Loucy (cell line): ENCODE results near the gene SGMS2.
"Not testable (repeated sequence)": the region's sequence is repeated elsewhere in the genome, so short reads cannot be mapped to it uniquely, and the experiment has no call there.

Experiments
- H2AFZ ChIP-seq: fragments of 200-600 bp; sonication (generic); 2 replicates; pipeline ENCODE4 v1.6.0; 2016; ENCODE audit warnings: antibody characterized with exemption, mild to moderate bottlenecking, low read length, moderate library complexity
- H3F3A ChIP-seq: fragments of 200-600 bp; 2 replicates; pipeline ENCODE4 v1.6.0; 2016; ENCODE audit warnings: antibody characterized with exemption, low read depth, mild to moderate bottlenecking
- H3K27me3 ChIP-seq: fragments of 200-600 bp; sonication (generic); 2 replicates; pipeline ENCODE4 v1.6.1; 2014; ENCODE audit warnings: low read length, mild to moderate bottlenecking; ENCODE audit not compliant: insufficient read depth, poor library complexity, severe bottlenecking
- H3K36me3 ChIP-seq: fragments of 200-600 bp; sonication (generic); 2 replicates; pipeline ENCODE4 v1.6.1; 2016; ENCODE audit warnings: low read length; ENCODE audit not compliant: insufficient read depth
- H3K4me1 ChIP-seq: fragments of 200-600 bp; sonication (generic); 2 replicates; pipeline ENCODE4 v1.5.1; 2014; ENCODE audit warnings: low read length, mild to moderate bottlenecking; ENCODE audit not compliant: insufficient read depth, poor library complexity, severe bottlenecking
- H3K4me2 ChIP-seq: fragments of 200-600 bp; sonication (generic); 2 replicates; pipeline ENCODE4 v1.6.0; 2014; ENCODE audit warnings: antibody characterized with exemption, low read length, low read depth, mild to moderate bottlenecking; ENCODE audit not compliant: poor library complexity, severe bottlenecking
- H3K4me3 ChIP-seq: fragments of 200-600 bp; sonication (generic); 2 replicates; pipeline ENCODE4 v1.5.1; 2014; ENCODE audit warnings: low read length, mild to moderate bottlenecking, mixed read lengths; ENCODE audit not compliant: poor library complexity, severe bottlenecking
- H3K79me2 ChIP-seq: fragments of 200-600 bp; sonication (generic); 2 replicates; pipeline ENCODE4 v1.6.1; 2014; ENCODE audit warnings: low read length; ENCODE audit not compliant: insufficient read depth
- H3K9ac ChIP-seq: fragments of 200-600 bp; sonication (generic); 2 replicates; pipeline ENCODE4 v1.6.0; 2014; ENCODE audit warnings: mild to moderate bottlenecking, low read depth, low read length, moderate library complexity; ENCODE audit not compliant: poor library complexity, severe bottlenecking
- H3K9me2 ChIP-seq: fragments of 200-600 bp; sonication (generic); replicated peaks from 2 replicates; pipeline ENCODE4 v1.6.1; 2016; ENCODE audit warnings: low read depth, low read length, mixed read lengths
- H3K9me3 ChIP-seq: fragments of 200-600 bp; sonication (generic); 2 replicates; pipeline ENCODE4 v1.6.1; 2014; ENCODE audit warnings: mild to moderate bottlenecking, antibody characterized with exemption, low read length, low read depth; ENCODE audit not compliant: insufficient read depth
- H4K20me1 ChIP-seq: fragments of 200-600 bp; sonication (generic); 2 replicates; pipeline ENCODE4 v1.6.0; 2014; ENCODE audit warnings: antibody characterized with exemption, low read length, mild to moderate bottlenecking; ENCODE audit not compliant: insufficient read depth, poor library complexity, severe bottlenecking
- CTCF ChIP-seq: fragments of 200-600 bp; sonication (generic); conservative IDR thresholded peaks from 2 replicates; pipeline ENCODE4 v1.5.1; 2014; ENCODE audit warnings: mild to moderate bottlenecking, antibody characterized with exemption, low read length
- EZH2phosphoT487 ChIP-seq: fragments of 200-600 bp; IDR thresholded peaks from 2 replicates; pipeline ENCODE4 v1.6.1; 2018; ENCODE audit warnings: antibody characterized with exemption, mild to moderate bottlenecking, moderate library complexity, borderline replicate concordance

SGMS2 gene

GRCh38 chr4:107900508-107900907, 75.8 kb downstream of the SGMS2 start:
- Histone ChIP-seq H3K9ac (no peak overlapping the region), H3K4me2 (no peak overlapping the region), H3K4me3 (no peak overlapping the region), H3F3A (no peaks in the 10 kb centered on the region), H3K4me1 (no peaks in the 10 kb centered on the region), H3K9me3 (no peaks in the 10 kb centered on the region), H3K36me3 (no peaks in the 10 kb centered on the region), H3K9me2 (no peaks in the 10 kb centered on the region), H4K20me1 (no peaks in the 10 kb centered on the region), H3K79me2 (no peaks in the 10 kb centered on the region), H2AFZ (no peak overlapping the region), H3K27me3 (no peaks in the 10 kb centered on the region)
- TF ChIP-seq CTCF (no peak), EZH2phosphoT487 (no peak)

GRCh38 chr4:107901213-107901934, 76.6 kb downstream of the SGMS2 start:
- H4K20me1 ChIP-seq: no peaks in the 10 kb centered on the region
- H3K27me3 ChIP-seq: no peaks in the 10 kb centered on the region
- no peak overlapping the region for H3K9ac ChIP-seq
- no peaks in the 10 kb centered on the region for H3K4me1 ChIP-seq
- no peaks in the 10 kb centered on the region for H3F3A ChIP-seq
- H3K9me2 ChIP-seq: no peaks in the 10 kb centered on the region
- TF ChIP-seq EZH2phosphoT487 (no peak), CTCF (no peak)
- no peak overlapping the region for H3K4me3 ChIP-seq
- H2AFZ ChIP-seq: no peak overlapping the region
- H3K36me3 ChIP-seq: no peaks in the 10 kb centered on the region
- no peak overlapping the region for H3K4me2 ChIP-seq
- H3K79me2 ChIP-seq: no peaks in the 10 kb centered on the region
- H3K9me3 ChIP-seq: no peaks in the 10 kb centered on the region

GRCh38 chr4:107902715-107903114, 78.0 kb downstream of the SGMS2 start:
- TF ChIP-seq EZH2phosphoT487 (no peak), CTCF (no peak)

GRCh38 chr4:107905082-107905481, 80.3 kb downstream of the SGMS2 start:
- H4K20me1 ChIP-seq, H3K36me3 ChIP-seq, H3K79me2 ChIP-seq, H3K27me3 ChIP-seq, H3F3A ChIP-seq, H2AFZ ChIP-seq, H3K4me1 ChIP-seq, H3K9ac ChIP-seq, H3K4me2 ChIP-seq, H3K9me2 ChIP-seq, H3K9me3 ChIP-seq, H3K4me3 ChIP-seq: not testable (repeated sequence)

More at GRCh38 chr4:107902715-107903114, 78.0 kb downstream of the SGMS2 start:
- H2AFZ ChIP-seq: no peak overlapping the region
- no peaks in the 10 kb centered on the region for H3K4me1 ChIP-seq
- H3K9ac ChIP-seq: no peak overlapping the region
- H3K79me2 ChIP-seq: no peaks in the 10 kb centered on the region
- no peaks in the 10 kb centered on the region for H3K27me3 ChIP-seq
- H3K9me3 ChIP-seq: no peaks in the 10 kb centered on the region
- H4K20me1 ChIP-seq: no peaks in the 10 kb centered on the region
- H3K9me2 ChIP-seq: no peaks in the 10 kb centered on the region
- H3K4me2 ChIP-seq: no peak overlapping the region
- H3F3A ChIP-seq: no peaks in the 10 kb centered on the region
- H3K4me3 ChIP-seq: no peak overlapping the region
- H3K36me3 ChIP-seq: no peaks in the 10 kb centered on the region
